Coronary artery (tissue), 2 donors: Measurements from ENCODE around the gene TIMM29.

ENCODE experiments used
- DNase-seq: peaks from one replicate; pipeline ENCODE4 v3.0.0-alpha.2; 2017; ENCODE audit warnings: low spot score
- H3K27ac ChIP-seq, 2 donors: fragments of 200-600 bp; sonication (generic); one replicate each; pipeline ENCODE4 v1.5.1; 2016 to 2019
- H3K4me3 ChIP-seq: fragments of 200-600 bp; sonication (generic); 2 replicates; pipeline ENCODE4 v1.5.1; 2016; ENCODE audit warnings: mild to moderate bottlenecking, moderate library complexity
- CTCF ChIP-seq: fragments of 200-600 bp; sonication (generic); IDR thresholded peaks from one replicate; pipeline ENCODE4 v1.5.1; 2019; ENCODE audit warnings: antibody characterized with exemption

The TIMM29 gene

GRCh38 chr19:10964903-10965302 is 36.3 kb downstream of the TIMM29 start:
- Histone ChIP-seq H3K4me3 (no peak overlapping the region), H3K27ac (no peak overlapping the region)
- TF ChIP-seq CTCF = no peak
- no peak for DNase-seq

- H3K4me3 ChIP-seq = no peak overlapping the region
- H3K27ac ChIP-seq = no peak overlapping the region
- no peak for TF ChIP-seq CTCF
- no peak for DNase-seq
Measured at GRCh38 chr19:10965398-10965797, 36.8 kb downstream of the TIMM29 start.

- Histone ChIP-seq H3K27ac (no peak overlapping the region), H3K4me3 (no peak overlapping the region)
- no peak for TF ChIP-seq CTCF
- DNase-seq = no peak
Measured at GRCh38 chr19:10966809-10967208, 38.2 kb downstream of the TIMM29 start.

- no peak overlapping the region for H3K4me3 ChIP-seq
- no peak for DNase-seq
- no peak for TF ChIP-seq CTCF
- no peak overlapping the region for H3K27ac ChIP-seq
Measured at GRCh38 chr19:10968527-10969135, 40.0 kb downstream of the TIMM29 start.

GRCh38 chr19:10971107-10971726 is 42.6 kb downstream of the TIMM29 start:
- Histone ChIP-seq H3K4me3 (no peak overlapping the region), H3K27ac (no peak overlapping the region)
- no peak for TF ChIP-seq CTCF
- no peak for DNase-seq

GRCh38 chr19:10975374-10976130 is 46.9 kb downstream of the TIMM29 start:
- H3K27ac ChIP-seq = peak overlapping the region; percentile 58 to 74
- H3K4me3 ChIP-seq = peak overlapping the region; percentile 63
- TF ChIP-seq CTCF = no peak
- DNase-seq = no peak
